Ishikawa (cell line): ENCODE measurements around the gene RAD51B.

Experiments
- CEBPB ChIP-seq: IDR thresholded peaks from 2 replicates; pipeline ENCODE4 v1.6.1; 2012
- MAX ChIP-seq: IDR thresholded peaks from 2 replicates; pipeline ENCODE4 v1.6.1; 2012
- NFIC ChIP-seq: IDR thresholded peaks from 2 replicates; pipeline ENCODE4 v1.6.1; 2012
- RAD21 ChIP-seq: IDR thresholded peaks from 2 replicates; pipeline ENCODE4 v1.6.1; 2012; ENCODE audit warnings: low read depth

- TF ChIP-seq RAD21 (no peak), MAX (no peak), NFIC (no peak), CEBPB (no peak)
These were observed 672.2 kb downstream of the RAD51B start for GRCh38 chr14:68491793-68492192.
